ENCODE results near the gene FAM20A.

GRCh38 chr17:68592682-68593641 is 8.2 kb downstream of the FAM20A start:
- TF ChIP-seq CTCF (conservative IDR thresholded peaks at IDR 0.05) = no peak
- no peak for TF ChIP-seq EZH2 (IDR thresholded peaks at IDR 0.05; ENCODE audit: low read depth)

Data from PC-9 (cell line).